Nephron (organoid): ENCODE results near the gene SYNE3.

ENCODE experiments used
- H3K27ac Mint-ChIP-seq, 3 experiments: 2 replicates each; pipeline ENCODE4 v1.8.0; 2020; ENCODE audit warnings: mixed read lengths in 3 of 3, mild to moderate bottlenecking in 2 of 3, moderate library complexity in 1 of 3
- H3K27me3 Mint-ChIP-seq: 2 replicates; pipeline ENCODE4 v1.8.0; 2021; ENCODE audit warnings: low read depth, mild to moderate bottlenecking, moderate library complexity, mixed read lengths
- H3K36me3 Mint-ChIP-seq: 2 replicates; pipeline ENCODE4 v1.8.0; 2020; ENCODE audit warnings: low read depth, mixed read lengths
- H3K4me1 Mint-ChIP-seq: 2 replicates; pipeline ENCODE4 v1.8.0; 2020; ENCODE audit warnings: mixed read lengths
- H3K4me3 Mint-ChIP-seq, 3 experiments: 2 replicates each; pipeline ENCODE4 v1.8.0; 2020; ENCODE audit warnings: mild to moderate bottlenecking in 3 of 3, mixed read lengths in 3 of 3, moderate library complexity in 2 of 3
- H3K9me3 Mint-ChIP-seq: 2 replicates; pipeline ENCODE4 v1.8.0; 2020; ENCODE audit warnings: mixed read lengths
- TF ChIP-seq, protein P1 (sequence below), 3 experiments: fragments of 200-600 bp; sonication (generic); IDR thresholded peaks; one replicate each; pipeline ENCODE4 v1.5.0; 2021; ENCODE audit warnings: antibody characterized with exemption in 3 of 3; ENCODE audit not compliant: unreplicated experiment in 3 of 3

Gene SYNE3

DNA sequence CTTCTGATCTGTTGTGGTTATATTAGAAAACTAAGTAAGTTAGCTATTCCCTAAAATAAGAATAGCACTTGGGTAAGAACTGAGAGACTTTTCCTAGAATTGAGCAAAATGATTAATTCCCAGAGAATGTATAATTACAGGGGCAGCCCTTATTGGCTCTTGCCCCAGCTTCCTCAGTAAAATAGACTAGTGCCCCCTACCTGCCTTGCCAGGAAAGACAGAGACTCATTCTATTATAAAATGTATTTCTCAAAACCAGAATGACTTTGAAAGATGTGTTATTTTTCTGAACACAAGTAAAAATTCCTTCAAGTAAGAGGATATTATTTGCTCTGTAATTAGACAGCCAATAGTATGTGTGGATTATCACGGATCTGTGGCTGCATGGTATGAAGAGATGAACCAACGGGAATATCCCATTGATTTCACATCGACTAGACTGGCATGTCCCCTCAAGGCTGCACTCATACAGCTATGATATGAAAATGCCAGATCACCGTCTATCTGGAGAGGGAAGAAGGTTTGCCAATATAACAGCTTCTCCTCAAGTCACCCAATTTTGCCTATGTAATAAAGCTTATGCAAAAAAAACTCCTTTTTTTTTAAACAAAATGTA is 11.0 kb upstream of the SYNE3 start:
- Mint-ChIP-seq H3K36me3 (peaks cover 6% of the 10 kb centered on the region), H3K27ac (peak overlapping the region in 1 of 3 experiments; percentile 30), H3K4me3 (no peak overlapping the region), H3K27me3 (no peaks in the 10 kb centered on the region), H3K4me1 (peaks cover 46% of the 10 kb centered on the region), H3K9me3 (no peaks in the 10 kb centered on the region)
- TF ChIP-seq, protein P1, sequence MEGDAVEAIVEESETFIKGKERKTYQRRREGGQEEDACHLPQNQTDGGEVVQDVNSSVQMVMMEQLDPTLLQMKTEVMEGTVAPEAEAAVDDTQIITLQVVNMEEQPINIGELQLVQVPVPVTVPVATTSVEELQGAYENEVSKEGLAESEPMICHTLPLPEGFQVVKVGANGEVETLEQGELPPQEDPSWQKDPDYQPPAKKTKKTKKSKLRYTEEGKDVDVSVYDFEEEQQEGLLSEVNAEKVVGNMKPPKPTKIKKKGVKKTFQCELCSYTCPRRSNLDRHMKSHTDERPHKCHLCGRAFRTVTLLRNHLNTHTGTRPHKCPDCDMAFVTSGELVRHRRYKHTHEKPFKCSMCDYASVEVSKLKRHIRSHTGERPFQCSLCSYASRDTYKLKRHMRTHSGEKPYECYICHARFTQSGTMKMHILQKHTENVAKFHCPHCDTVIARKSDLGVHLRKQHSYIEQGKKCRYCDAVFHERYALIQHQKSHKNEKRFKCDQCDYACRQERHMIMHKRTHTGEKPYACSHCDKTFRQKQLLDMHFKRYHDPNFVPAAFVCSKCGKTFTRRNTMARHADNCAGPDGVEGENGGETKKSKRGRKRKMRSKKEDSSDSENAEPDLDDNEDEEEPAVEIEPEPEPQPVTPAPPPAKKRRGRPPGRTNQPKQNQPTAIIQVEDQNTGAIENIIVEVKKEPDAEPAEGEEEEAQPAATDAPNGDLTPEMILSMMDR (IDR thresholded peaks at IDR 0.05; ENCODE audit: unreplicated experiment in 3 of 3) = peak; percentile 69 to 70 (median 69)

DNA sequence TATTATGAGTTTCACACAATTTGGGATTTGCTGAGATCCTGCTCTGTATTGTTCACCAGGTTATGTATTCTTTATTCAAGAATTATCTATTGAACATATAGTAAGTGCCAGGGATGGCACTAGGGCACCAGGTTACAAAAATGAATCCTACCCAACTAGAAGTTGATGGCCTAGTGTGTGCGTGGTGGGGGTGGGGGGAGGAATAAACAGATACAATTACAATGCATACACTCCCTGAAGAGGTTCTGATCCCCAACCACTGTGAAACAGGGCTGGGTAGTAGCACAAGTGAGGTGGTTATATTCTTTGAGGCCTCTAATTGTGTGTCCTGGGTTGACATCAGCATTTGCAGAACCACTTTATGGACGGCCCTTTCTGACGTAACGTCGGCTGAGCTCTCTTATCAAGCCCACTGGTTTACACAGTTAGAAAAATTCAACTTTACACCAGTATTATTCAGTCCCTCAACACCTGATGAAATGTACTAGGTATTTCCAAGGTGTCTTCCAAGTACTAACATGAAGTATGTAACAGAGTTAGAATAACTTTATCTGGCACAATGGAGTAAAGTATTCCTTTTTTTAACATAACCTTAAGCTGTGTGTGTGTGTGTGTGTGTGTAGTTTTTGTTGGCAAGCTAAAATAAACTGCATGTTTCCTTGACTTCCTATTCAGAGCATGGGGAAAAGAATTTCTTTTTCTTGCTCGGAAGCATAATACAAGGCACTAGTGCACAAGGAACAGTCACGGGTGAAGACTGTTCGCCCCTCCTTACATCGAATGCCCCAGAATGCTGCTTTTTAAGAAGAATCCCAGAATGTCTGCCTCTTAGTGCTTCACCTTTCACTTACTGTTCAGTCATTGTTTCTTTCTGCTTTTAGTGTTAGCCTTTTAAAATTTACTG is 10.3 kb upstream of the SYNE3 start:
- peaks cover 6% of the 10 kb centered on the region for H3K36me3 Mint-ChIP-seq

DNA sequence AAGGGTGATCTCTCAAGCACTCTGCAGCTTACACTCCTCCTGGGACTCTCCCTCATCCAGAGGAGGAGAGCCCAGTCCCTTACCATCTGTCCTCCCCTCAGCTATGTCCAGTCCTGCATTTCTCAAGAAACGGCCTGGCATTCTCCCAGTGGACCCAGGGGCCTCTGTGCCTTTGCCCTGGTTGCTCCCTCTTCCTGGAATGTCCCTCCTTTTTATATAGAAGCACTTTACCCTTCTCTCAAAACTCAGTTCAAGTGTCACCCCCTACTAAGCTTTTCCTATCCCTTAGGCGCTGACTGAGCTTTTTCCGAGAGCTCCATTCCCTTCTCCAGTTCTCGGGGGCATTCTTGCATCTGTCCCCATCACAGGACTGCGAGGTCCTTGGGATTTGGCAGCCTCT is 9.5 kb upstream of the SYNE3 start:
- TF ChIP-seq, protein P1 (IDR thresholded peaks at IDR 0.05; ENCODE audit: unreplicated experiment in 3 of 3) = no peak
- H3K27me3 Mint-ChIP-seq = no peaks in the 10 kb centered on the region
- no peak overlapping the region for H3K27ac Mint-ChIP-seq
- no peaks in the 10 kb centered on the region for H3K9me3 Mint-ChIP-seq
- H3K36me3 Mint-ChIP-seq = peaks cover 6% of the 10 kb centered on the region
- peaks cover 31% of the 10 kb centered on the region for H3K4me1 Mint-ChIP-seq
- no peak overlapping the region for H3K4me3 Mint-ChIP-seq

More for the DNA sequence above, 10.3 kb upstream of the SYNE3 start:
- no peak overlapping the region for H3K4me3 Mint-ChIP-seq
- H3K27ac Mint-ChIP-seq = peak overlapping the region in 1 of 3 experiments; percentile 30
- H3K9me3 Mint-ChIP-seq = no peaks in the 10 kb centered on the region
- H3K4me1 Mint-ChIP-seq = peaks cover 38% of the 10 kb centered on the region
- TF ChIP-seq, protein P1 (IDR thresholded peaks at IDR 0.05; ENCODE audit: unreplicated experiment in 3 of 3) = no peak
- H3K27me3 Mint-ChIP-seq = no peaks in the 10 kb centered on the region

DNA sequence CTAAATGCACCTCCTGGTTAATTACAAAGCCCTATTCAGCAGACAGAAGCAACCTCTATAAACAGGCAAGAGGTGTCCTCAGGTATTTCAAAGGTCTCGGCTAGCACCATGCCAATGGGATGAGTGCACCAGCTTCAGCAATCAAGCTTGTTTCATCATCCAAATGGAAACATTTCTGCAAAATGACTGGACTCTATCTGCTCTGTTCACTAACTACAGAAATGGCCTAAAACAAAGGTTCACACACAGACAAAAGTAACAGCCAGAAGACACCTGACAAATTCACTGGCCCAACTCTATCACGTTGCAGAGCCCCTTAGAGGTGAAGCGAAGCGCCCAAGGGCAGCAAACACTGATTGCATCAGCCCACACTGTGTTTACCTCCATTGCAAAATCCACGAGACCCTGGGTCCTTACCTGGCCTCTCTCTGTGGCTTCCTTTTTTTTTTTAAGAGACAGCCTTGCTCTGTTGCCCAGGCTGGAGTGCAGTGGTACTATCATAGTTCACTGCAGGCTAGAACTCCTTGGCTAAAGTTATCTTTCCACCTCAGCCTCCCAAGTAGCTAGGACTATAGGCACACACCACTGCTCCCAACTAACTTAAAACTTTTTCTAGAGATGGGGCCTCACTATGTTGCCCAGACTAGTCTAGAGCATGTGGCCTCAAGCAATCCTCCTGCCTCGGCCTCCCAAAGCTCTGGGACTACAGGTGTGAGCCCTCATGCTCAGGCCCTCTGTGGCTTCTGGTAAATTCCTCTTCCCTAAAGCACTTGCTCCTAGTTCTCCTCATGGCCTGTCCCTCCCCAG is 8.5 kb upstream of the SYNE3 start:
- H3K9me3 Mint-ChIP-seq = no peaks in the 10 kb centered on the region
- H3K27me3 Mint-ChIP-seq = peaks cover 1% of the 10 kb centered on the region
- H3K4me1 Mint-ChIP-seq = peaks cover 20% of the 10 kb centered on the region
- peaks cover 2% of the 10 kb centered on the region for H3K36me3 Mint-ChIP-seq
- H3K27ac Mint-ChIP-seq = no peak overlapping the region
- no peak overlapping the region for H3K4me3 Mint-ChIP-seq
- TF ChIP-seq, protein P1 (IDR thresholded peaks at IDR 0.05; ENCODE audit: unreplicated experiment in 3 of 3) = no peak

DNA sequence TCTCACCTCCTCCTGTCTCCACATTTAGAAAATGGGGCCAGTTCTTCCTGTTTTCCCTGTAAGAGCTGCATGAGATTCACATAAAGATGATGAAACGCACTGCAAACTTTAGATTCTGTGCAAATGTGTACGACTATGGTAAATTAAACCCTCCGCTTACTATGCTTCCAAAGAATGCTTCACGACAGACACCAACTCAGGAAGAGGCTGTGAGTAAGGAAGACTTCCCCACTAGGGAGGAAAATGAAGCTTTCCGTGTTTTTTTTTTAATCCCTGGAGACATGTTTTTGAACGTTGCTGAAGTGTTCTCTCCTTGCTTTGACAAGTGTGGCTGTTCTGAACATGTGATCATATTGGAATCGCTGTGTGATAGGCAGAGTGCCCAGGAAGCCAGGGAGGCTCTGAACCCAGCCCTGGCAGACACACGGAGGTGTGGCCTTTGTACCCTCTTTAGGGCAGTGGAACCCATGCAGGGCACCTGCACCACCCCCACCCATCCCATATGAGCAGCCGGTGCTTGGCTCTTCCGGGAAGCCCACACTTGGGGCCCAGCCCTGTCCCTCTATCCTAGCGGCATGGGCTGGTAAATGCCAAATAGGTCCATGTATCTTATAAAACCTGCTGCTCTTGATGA is 7.5 kb upstream of the SYNE3 start:
- no peak overlapping the region for H3K27ac Mint-ChIP-seq
- H3K36me3 Mint-ChIP-seq = no peaks in the 10 kb centered on the region
- H3K27me3 Mint-ChIP-seq = peaks cover 8% of the 10 kb centered on the region
- H3K9me3 Mint-ChIP-seq = no peaks in the 10 kb centered on the region
- no peak overlapping the region for H3K4me3 Mint-ChIP-seq
- TF ChIP-seq, protein P1 (IDR thresholded peaks at IDR 0.05; ENCODE audit: unreplicated experiment in 3 of 3) = no peak
- H3K4me1 Mint-ChIP-seq = peaks cover 14% of the 10 kb centered on the region
